ENCODE measurements around the gene TBC1D8.

DNA sequence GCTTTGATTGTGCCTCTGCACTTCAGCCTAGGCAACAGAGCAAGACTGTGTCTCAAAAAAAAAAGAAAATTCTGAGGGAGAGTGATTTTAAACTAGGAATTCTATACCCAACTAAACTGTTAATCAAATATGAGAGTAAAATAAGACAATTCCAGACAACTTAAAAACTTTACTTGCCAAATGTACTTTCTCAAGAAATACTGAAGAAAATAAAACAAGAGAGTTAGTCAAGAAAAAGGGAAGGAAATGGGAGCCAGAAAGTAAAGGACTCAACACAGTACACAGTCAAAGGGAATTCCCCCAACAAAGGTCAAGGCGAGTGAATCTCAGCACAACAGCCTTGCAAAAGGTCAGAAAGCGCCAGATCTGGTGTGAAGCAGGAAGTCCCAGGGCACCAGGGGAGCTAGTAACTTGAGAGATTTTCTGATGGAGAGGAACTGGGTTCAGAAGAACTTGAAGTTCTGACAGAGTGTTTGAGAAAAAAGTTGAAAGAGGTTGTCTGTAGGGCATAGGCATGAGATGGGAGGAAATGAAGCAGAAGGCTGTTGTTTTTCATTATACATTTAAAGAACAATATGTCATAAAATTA lies 22.6 kb upstream of the TBC1D8 start:
- no peak for TF ChIP-seq POLR2A (IDR thresholded peaks at IDR 0.05)
- TF ChIP-seq CTCF (IDR thresholded peaks at IDR 0.05), result no peak
